HEK293T (cell line): ENCODE measurements around the gene EME1.

Experiments
- ARNT ChIP-seq: fragments of 450-650 bp; IDR thresholded peaks from 2 replicates; pipeline ENCODE4 v1.6.1; 2017; ENCODE audit warnings: mild to moderate bottlenecking
- ELF4 ChIP-seq: fragments of 450-650 bp; IDR thresholded peaks from 2 replicates; pipeline ENCODE4 v1.6.1; 2017; ENCODE audit warnings: antibody characterized with exemption
- FOXK2 ChIP-seq: fragments of 450-650 bp; IDR thresholded peaks from 2 replicates; pipeline ENCODE4 v1.6.1; 2016; ENCODE audit warnings: mild to moderate bottlenecking
- FOXM1 ChIP-seq: fragments of 450-650 bp; IDR thresholded peaks from 2 replicates; pipeline ENCODE4 v1.6.1; 2017; ENCODE audit warnings: mild to moderate bottlenecking, borderline replicate concordance
- HDGF ChIP-seq: fragments of 450-650 bp; IDR thresholded peaks from 2 replicates; pipeline ENCODE4 v1.6.1; 2017; ENCODE audit warnings: antibody characterized with exemption, borderline replicate concordance
- NFRKB ChIP-seq: fragments of 450-650 bp; IDR thresholded peaks from 2 replicates; pipeline ENCODE4 v1.6.1; 2016; ENCODE audit warnings: mild to moderate bottlenecking, moderate library complexity
- SP1 ChIP-seq: fragments of 450-650 bp; IDR thresholded peaks from 2 replicates; pipeline ENCODE4 v1.6.1; 2017
- SUZ12 ChIP-seq: fragments of 450-650 bp; IDR thresholded peaks from 2 replicates; pipeline ENCODE4 v1.6.1; 2016; ENCODE audit warnings: mild to moderate bottlenecking
- TARDBP ChIP-seq: fragments of 450-650 bp; IDR thresholded peaks from 2 replicates; pipeline ENCODE4 v1.6.1; 2016
- ZNF384 ChIP-seq: fragments of 450-650 bp; IDR thresholded peaks from 2 replicates; pipeline ENCODE4 v1.6.1; 2016
- TF ChIP-seq, protein P1 (sequence below): fragments of 450-650 bp; IDR thresholded peaks from 2 replicates; pipeline ENCODE4 v1.6.1; 2016

DNA sequence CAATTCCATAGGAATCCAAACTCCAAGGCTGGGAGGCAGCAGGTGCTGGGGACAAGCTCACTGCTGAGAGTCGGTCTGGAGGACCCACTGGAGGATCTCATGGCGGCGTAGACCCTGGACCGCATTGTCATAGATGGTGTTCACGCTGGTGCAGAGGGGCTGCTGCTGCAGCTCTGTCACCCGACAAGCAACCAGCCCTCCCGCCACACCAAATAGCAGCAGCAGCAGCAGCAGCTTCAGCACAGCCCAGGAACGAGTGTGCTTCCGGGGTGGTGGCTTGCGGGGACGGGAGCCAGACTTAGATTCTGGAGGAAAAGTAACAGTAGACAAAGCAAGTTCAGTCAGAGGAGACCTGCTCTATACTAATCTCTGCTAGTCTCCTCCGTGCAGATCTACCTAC, 9.9 kb downstream of the EME1 start:
- TF ChIP-seq SP1 = no peak
- no peak for TF ChIP-seq TARDBP
- no peak for TF ChIP-seq FOXK2
- TF ChIP-seq ELF4 = no peak
- TF ChIP-seq, protein P1, sequence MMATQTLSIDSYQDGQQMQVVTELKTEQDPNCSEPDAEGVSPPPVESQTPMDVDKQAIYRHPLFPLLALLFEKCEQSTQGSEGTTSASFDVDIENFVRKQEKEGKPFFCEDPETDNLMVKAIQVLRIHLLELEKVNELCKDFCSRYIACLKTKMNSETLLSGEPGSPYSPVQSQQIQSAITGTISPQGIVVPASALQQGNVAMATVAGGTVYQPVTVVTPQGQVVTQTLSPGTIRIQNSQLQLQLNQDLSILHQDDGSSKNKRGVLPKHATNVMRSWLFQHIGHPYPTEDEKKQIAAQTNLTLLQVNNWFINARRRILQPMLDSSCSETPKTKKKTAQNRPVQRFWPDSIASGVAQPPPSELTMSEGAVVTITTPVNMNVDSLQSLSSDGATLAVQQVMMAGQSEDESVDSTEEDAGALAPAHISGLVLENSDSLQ = no peak
- no peak for TF ChIP-seq SUZ12
- no peak for TF ChIP-seq NFRKB
- TF ChIP-seq FOXM1 = no peak
- no peak for TF ChIP-seq HDGF
- no peak for TF ChIP-seq ZNF384
- no peak for TF ChIP-seq ARNT
